Measurements from ENCODE around the gene BTLA. TPM values are rescaled to one million over a fixed set of nuclear protein-coding genes. Genes with fewer than 3 reads are reported as not detected.
"Not testable (repeated sequence)": the region's sequence is repeated elsewhere in the genome, so short reads cannot be mapped to it uniquely, and the experiment has no call there.

BTLA gene
- total RNA-seq, 1 experiment from 2014 or later: not detected

DNA sequence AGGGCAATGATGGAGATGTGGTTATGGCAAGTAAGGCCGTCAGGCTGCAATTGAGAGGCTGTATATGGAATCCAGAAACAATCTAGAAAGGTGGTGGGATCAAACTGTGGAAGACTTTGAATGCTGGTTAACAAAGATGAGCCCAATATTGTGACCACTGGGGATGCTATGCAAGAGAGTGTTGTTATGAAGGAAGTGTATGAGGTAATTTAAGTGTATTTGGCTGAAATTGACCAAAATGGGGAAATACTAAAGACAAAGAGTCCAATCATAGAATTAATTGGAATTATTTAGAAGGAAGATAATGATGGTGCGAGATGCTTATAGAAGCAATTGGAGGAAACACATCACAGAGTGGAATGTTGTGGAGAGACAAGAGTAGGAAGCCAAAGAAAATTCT, 24.5 kb downstream of the BTLA start:
- Histone ChIP-seq H3K27me3 (ENCODE audit: control insufficient read depth, insufficient read depth, low read length) (no peaks in the 10 kb centered on the region), H3K36me3 (replicated peaks; ENCODE audit: control insufficient read depth, insufficient read depth, low read length) (no peaks in the 10 kb centered on the region), H3K4me3 (ENCODE audit: insufficient read depth, low read depth, low read length) (no peak overlapping the region)
- DNase-seq: no peak

DNA sequence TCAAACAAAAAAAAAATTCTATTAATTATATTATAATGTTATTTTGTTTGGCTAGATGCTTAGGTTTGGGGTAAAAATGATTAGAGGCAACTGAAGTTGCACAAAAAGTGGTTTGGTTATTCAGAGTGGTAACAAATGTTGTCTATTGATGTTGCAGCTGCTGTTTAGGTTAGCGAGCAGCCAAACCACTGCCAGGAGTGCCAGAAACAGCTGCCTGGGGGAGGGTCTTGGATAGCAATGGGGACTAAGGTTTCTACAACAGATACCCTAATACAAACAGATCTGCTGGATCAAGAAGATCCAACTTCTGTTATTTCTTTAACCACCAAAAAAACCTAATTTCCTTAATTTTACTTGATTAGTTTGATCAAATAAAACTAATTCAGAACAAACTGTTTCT, 26.6 kb downstream of the BTLA start:
- Histone ChIP-seq H3K36me3 (replicated peaks; ENCODE audit: control insufficient read depth, insufficient read depth, low read length) (no peaks in the 10 kb centered on the region), H3K4me3 (ENCODE audit: insufficient read depth, low read depth, low read length) (no peak overlapping the region), H3K27me3 (ENCODE audit: control insufficient read depth, insufficient read depth, low read length) (no peaks in the 10 kb centered on the region)
- no peak for DNase-seq

DNA sequence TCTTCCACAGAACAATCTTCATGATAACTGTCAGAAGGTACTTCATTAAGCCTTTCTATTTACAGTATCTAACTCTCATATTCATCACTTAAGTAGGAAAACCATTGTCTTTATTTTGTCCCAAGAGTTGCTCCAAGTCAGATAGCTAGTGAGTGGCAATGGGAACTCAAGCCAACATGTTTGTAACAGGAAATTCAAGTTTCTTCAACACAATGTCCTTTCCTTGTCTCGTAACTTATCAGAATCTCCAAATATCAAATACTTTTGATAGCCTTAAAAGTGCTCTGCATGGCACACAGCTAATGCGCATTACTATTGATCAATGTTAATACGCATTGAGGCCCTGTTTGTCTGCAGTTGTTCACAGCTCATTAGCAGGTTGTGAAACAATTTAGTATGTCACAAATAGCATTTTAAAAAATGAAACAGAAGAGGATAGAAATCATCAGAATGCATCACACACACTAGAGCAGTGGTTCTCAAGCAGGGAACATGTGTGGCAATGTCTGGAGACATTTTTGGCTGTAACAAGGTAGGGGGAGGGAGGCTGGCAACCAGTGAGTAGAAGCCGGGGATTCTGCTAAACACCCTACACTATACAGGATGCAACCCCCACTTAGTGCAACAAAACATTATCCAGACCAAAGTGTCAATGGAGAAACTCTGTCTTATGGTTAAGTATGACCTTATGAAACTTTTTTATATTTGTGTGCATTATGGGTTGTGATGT, 27.5 kb downstream of the BTLA start:
- Histone ChIP-seq H3K4me3 (ENCODE audit: insufficient read depth, low read depth, low read length) (no peak overlapping the region), H3K27me3 (ENCODE audit: control insufficient read depth, insufficient read depth, low read length) (no peaks in the 10 kb centered on the region)
- no peak for DNase-seq

DNA sequence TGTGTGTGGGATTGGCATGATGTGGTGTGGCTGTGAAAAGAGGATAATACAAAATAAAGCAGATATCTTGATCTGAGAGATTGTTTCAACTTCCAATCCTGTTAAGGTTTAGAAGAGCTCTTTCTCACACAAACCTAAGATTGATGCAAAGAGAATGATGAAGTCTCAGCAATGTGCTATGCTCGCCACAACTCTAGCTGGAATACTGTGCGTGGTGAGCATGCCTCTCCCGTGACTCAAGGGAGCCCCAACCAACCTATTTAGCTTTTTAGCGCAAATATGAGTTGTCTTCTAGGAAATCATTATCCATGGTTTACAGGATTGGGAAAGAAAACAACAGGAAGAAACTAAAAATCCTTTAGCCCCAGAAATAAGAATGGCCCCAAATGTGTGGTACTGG, 28.5 kb downstream of the BTLA start:
- no peak for DNase-seq
- Histone ChIP-seq H3K27me3 (ENCODE audit: control insufficient read depth, insufficient read depth, low read length) (no peaks in the 10 kb centered on the region), H3K4me3 (ENCODE audit: insufficient read depth, low read depth, low read length) (no peak overlapping the region), H3K36me3 (replicated peaks; ENCODE audit: control insufficient read depth, insufficient read depth, low read length) (no peaks in the 10 kb centered on the region)

More for the DNA sequence above, 27.5 kb downstream of the BTLA start:
- H3K36me3 ChIP-seq (replicated peaks; ENCODE audit: control insufficient read depth, insufficient read depth, low read length): no peaks in the 10 kb centered on the region

DNA sequence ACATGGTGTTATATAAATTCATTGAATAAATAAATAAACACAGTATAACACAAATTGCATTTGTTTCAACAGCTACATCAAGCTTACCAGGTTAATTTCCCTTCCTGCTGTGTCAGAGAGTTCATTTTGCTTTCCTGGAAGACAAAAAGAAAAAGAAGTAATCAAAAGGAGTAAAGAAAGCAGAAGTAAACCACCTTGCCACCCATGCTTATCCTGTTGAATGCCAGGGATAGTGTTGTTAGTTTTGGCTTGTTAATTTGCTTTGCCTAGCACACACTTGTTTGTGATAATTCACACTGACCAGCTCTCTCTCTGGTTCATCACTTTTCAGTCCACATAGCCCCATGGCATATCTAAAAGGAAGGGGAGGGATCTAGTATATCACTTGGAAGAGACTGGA, 29.6 kb downstream of the BTLA start:
- no peak overlapping the region for H3K4me3 ChIP-seq (ENCODE audit: insufficient read depth, low read depth, low read length)
- no peaks in the 10 kb centered on the region for H3K36me3 ChIP-seq (replicated peaks; ENCODE audit: control insufficient read depth, insufficient read depth, low read length)
- H3K27me3 ChIP-seq (ENCODE audit: control insufficient read depth, insufficient read depth, low read length): no peaks in the 10 kb centered on the region
- DNase-seq: no peak

DNA sequence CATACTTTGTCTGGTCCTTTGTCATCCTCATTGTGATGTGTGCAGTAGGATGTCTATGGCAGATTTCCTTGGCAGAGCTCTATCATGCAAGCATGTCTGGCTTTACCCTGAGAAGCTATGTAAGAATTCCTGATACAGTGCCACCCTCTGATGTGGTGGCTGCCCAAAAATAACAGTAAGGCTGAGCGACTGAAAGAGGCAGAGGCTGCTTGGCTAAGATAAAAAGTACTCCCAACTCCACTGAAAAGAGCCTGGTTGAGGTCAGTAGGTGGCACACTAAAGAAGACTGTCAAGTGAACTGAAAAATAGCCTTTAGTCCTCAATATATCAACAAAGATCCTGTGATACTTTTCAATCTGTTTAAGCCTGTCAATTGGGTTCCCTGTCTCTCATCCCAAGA, 31.7 kb downstream of the BTLA start:
- H3K4me3 ChIP-seq (ENCODE audit: insufficient read depth, low read depth, low read length): no peak overlapping the region
- no peaks in the 10 kb centered on the region for H3K36me3 ChIP-seq (replicated peaks; ENCODE audit: control insufficient read depth, insufficient read depth, low read length)
- H3K27me3 ChIP-seq (ENCODE audit: control insufficient read depth, insufficient read depth, low read length): no peaks in the 10 kb centered on the region
- DNase-seq: no peak

DNA sequence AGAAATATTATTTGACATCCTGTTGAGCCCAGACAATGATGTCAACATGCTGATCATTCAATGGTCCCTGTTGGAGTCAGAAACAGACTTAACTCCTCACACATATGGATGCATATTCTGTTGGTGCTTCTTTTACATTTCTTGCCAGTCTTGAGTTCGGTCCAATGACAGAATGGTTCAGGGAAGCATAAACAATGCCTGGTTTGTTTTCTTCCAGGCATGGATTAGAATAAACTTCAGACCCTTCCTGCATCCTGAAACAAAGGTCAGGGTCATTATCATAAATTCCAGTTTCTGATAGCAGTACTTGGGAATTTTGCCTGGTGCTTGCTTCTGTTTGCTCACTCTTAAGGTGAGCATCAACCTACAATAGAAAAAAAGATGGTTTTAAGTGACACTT, 33.3 kb downstream of the BTLA start:
- Histone ChIP-seq H3K4me3 (ENCODE audit: insufficient read depth, low read depth, low read length) (no peak overlapping the region), H3K36me3 (replicated peaks; ENCODE audit: control insufficient read depth, insufficient read depth, low read length) (no peaks in the 10 kb centered on the region), H3K27me3 (ENCODE audit: control insufficient read depth, insufficient read depth, low read length) (no peaks in the 10 kb centered on the region)
- DNase-seq: no peak

DNA sequence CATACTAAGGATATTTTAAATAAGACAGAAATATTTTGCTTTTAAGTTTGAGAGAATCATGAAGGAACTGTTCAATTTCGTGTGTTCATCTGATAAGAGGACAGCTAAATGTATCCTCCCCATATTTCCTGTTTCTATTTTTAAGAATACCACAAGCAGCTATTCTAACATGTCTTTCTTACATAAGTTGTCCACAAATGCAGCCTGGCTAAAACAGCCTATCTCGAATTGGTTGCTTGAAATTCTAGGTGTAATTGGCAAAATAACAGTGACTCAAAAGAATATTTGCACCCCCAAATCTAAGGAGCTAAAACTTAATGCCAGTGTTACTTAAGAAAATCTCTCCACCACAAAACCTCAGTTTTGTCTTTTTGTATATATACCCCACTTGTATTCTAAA, 35.0 kb downstream of the BTLA start:
- Histone ChIP-seq H3K4me3 (ENCODE audit: insufficient read depth, low read depth, low read length) (no peak overlapping the region), H3K36me3 (replicated peaks; ENCODE audit: control insufficient read depth, insufficient read depth, low read length) (no peaks in the 10 kb centered on the region), H3K27me3 (ENCODE audit: control insufficient read depth, insufficient read depth, low read length) (no peaks in the 10 kb centered on the region)
- DNase-seq: no peak

DNA sequence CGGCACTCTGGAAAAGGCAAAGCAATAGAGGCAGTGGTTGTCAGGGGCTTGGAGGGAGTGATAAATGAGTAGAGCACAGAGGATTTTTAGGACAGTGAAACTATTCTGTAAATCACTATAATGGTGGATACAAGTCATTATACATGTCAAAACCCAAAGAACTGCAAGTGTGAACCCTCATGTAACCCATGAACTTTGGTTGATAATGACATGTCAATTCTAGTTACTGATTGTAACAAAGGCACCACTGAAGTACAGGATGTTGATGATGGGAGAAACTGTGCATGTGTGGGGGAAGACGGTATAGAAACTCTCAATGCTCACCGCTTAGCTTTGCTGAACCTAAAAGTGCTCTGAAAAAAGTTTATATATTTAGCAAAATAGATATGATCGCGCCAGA, 36.0 kb downstream of the BTLA start:
- Histone ChIP-seq H3K36me3 (replicated peaks; ENCODE audit: control insufficient read depth, insufficient read depth, low read length) (no peaks in the 10 kb centered on the region), H3K27me3 (ENCODE audit: control insufficient read depth, insufficient read depth, low read length) (no peaks in the 10 kb centered on the region), H3K4me3 (ENCODE audit: insufficient read depth, low read depth, low read length) (no peak overlapping the region)
- no peak for DNase-seq

DNA sequence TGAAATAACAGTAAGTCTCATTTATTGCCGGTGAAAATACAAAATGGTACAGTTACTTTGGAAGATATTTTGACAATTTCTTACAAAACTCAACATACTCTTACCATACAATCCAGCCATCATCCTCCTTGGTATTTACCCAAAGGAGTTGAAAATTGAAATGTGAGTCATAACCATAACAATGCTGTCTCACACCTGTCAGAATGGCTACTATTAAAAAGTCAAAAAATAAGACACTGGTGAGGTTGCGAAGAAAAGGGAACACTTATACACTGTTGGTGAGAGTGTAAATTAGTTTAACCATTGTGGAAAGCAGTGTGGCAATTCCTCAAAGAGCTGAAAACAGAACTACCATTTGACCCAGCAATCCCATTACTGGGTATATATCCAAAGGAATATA, 37.5 kb downstream of the BTLA start:
- not testable (repeated sequence) for DNase-seq; H3K36me3 ChIP-seq (replicated peaks; ENCODE audit: control insufficient read depth, insufficient read depth, low read length)

DNA sequence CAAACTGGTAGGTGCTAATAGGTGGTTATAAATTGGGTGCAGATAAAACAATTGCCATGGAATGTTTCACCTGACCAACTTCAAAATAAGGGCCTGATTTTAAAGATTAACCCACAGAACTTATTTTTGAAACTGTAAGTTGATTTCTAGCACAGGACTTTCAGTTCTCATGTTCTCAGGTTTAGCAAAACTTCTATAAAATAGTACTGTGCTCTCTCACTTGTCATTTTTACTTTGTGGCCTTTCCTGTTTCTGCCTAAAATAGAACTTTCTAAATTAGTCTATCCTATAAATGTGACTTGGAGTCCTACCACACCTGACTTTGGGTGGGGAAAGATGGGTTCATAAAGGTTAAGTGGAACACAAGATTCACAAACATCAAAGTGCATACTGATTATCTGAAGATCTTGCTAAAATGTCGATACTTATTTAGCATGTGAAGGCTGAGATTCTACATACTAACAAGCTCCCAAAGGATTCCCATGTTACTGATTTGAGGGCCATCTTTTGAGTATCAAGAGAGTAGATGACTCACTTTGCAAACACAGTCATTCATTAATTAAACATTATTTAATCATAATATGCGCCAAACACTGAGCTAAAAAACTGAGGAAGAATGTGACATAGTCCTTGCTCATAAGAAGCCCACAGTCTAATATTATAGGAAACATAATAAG, 38.6 kb downstream of the BTLA start:
- DNase-seq: no peak
- Histone ChIP-seq H3K27me3 (ENCODE audit: control insufficient read depth, insufficient read depth, low read length) (no peaks in the 10 kb centered on the region), H3K4me3 (ENCODE audit: insufficient read depth, low read depth, low read length) (no peak overlapping the region), H3K36me3 (replicated peaks; ENCODE audit: control insufficient read depth, insufficient read depth, low read length) (no peaks in the 10 kb centered on the region)

More for the DNA sequence above, 37.5 kb downstream of the BTLA start:
- not testable (repeated sequence) for H3K4me3 ChIP-seq (ENCODE audit: insufficient read depth, low read depth, low read length); H3K27me3 ChIP-seq (ENCODE audit: control insufficient read depth, insufficient read depth, low read length)

DNA sequence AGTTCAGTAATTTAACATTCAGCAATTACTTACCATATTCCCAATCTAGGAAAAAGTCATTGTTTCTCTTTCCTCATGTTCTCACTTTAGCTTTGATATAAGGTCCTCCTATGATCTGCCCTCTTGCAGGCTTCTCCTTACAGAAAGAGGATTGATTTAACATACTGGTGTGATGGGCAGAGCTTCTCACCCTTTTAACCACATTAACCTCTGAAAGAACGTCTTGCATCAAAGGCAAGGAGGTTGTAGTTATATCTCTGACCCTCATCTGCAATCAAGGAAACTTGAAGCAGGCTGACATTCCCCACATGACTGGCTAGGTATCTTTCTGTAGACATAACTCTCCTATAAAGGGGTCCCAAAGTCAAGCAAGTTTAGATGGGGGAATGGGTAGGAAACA, 39.5 kb downstream of the BTLA start:
- Histone ChIP-seq H3K27me3 (ENCODE audit: control insufficient read depth, insufficient read depth, low read length) (no peaks in the 10 kb centered on the region), H3K4me3 (ENCODE audit: insufficient read depth, low read depth, low read length) (no peak overlapping the region), H3K36me3 (replicated peaks; ENCODE audit: control insufficient read depth, insufficient read depth, low read length) (no peaks in the 10 kb centered on the region)
- DNase-seq: no peak

DNA sequence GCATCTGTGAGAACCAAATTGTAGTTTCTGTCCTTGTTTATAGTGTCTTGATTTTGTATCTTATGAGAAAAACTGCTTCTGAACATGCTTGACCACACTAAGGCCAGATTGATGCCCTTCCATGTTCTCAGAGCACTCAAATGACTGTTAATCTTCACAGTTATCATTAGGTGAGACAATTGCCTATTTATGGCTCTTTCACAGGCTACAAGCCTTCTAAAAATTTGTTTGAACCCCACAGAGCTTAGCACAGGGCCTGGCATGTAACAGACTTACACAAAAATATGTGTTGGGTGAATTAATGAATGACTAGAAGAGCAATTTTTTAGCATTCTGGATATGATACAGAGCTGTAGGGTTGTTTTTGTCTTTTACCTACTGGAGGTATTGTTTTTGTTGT, 43.1 kb downstream of the BTLA start:
- no peaks in the 10 kb centered on the region for H3K36me3 ChIP-seq (replicated peaks; ENCODE audit: control insufficient read depth, insufficient read depth, low read length)
- DNase-seq: no peak

DNA sequence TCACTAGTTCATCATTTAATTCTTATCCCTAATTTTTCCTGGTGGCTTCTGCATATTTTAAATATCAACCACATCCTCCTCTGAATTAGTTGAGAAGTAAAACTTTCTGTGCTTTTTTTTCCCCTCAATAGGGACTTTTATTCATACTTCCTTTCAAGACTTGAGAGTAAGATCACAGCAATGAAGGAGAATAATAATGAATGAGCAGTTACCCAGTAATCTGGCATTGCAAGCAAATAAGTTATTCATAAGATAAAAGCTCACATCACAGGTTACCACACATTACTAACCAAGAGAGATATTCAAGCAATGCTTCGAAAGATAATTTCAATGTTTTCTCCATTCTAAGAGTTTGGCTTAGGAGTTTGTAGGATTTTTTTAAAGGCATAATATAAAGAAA, 50.3 kb downstream of the BTLA start:
- Histone ChIP-seq H3K27me3 (ENCODE audit: control insufficient read depth, insufficient read depth, low read length) (no peaks in the 10 kb centered on the region), H3K4me3 (ENCODE audit: insufficient read depth, low read depth, low read length) (no peak overlapping the region), H3K36me3 (replicated peaks; ENCODE audit: control insufficient read depth, insufficient read depth, low read length) (no peaks in the 10 kb centered on the region)
- no peak for DNase-seq

More for the DNA sequence above, 43.1 kb downstream of the BTLA start:
- Histone ChIP-seq H3K4me3 (ENCODE audit: insufficient read depth, low read depth, low read length) (no peak overlapping the region), H3K27me3 (ENCODE audit: control insufficient read depth, insufficient read depth, low read length) (no peaks in the 10 kb centered on the region)

DNA sequence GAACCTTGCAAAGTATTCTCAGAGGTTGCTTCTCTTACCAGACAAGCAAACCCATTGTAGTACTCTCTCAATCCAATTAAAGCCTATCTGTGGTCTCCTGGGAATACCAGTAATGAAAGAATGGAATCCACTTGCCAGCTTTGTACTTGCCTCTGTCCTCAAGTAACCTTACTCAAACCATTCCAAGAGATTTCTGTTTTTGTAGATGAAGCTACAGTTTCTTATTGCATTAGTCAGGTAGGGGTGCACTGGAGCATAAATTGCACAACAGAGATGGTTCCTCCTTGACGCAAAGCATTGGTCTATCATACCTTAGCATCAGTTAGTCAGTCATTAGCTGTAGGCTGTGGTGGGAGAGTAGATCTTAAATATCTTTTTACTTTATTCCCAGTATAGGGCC, 52.9 kb downstream of the BTLA start:
- H3K27me3 ChIP-seq (ENCODE audit: control insufficient read depth, insufficient read depth, low read length): no peaks in the 10 kb centered on the region
- H3K4me3 ChIP-seq (ENCODE audit: insufficient read depth, low read depth, low read length): no peak overlapping the region
- no peak for DNase-seq
- H3K36me3 ChIP-seq (replicated peaks; ENCODE audit: control insufficient read depth, insufficient read depth, low read length): no peaks in the 10 kb centered on the region
